ENCODE measurements around the gene CENPH. TPM values are rescaled to one million over a fixed set of nuclear protein-coding genes. Genes with fewer than 3 reads are reported as not detected.

CENPH gene
- total and polyA plus RNA-seq, 2 of the 8 experiments (the other 6 are each of a cell fraction or from before 2014, with no cell fraction given): 69.0 to 82.8 TPM

GRCh38 chr5:69238760-69239251 lies 49.4 kb downstream of the CENPH start:
- peaks cover 7 to 79% of the 10 kb centered on the region in 2 experiments; a peak in 2 of 4 replicates for H3K79me2 ChIP-seq (ENCODE audit: control insufficient read depth in 1 of 2, insufficient read depth in 2 of 2, low read length in 2 of 2)
- no peak overlapping the region for H2BK15ac ChIP-seq (ENCODE audit: low read length)
- peaks cover 2% of the 10 kb centered on the region; the same call in 1 of the 2 replicates for H3K79me1 ChIP-seq (ENCODE audit: low read depth, low read length)
- H3K18ac ChIP-seq (ENCODE audit: extremely low read depth, low read length): no peak overlapping the region
- no peak overlapping the region for H2BK120ac ChIP-seq (replicated peaks; ENCODE audit: low read depth, low read length)
- no peak overlapping the region for H4K8ac ChIP-seq (ENCODE audit: extremely low read depth, insufficient read depth, low read length)
- H3K14ac ChIP-seq (ENCODE audit: insufficient read length): no peak overlapping the region
- no peak overlapping the region for H4K5ac ChIP-seq (ENCODE audit: insufficient read length, low read depth, low read length)
- FAIRE-seq: no peak
- no peak for DNase-seq (ENCODE audit: low read depth in 1 of 2, low spot score in 2 of 2)
- no peak overlapping the region for H4K91ac ChIP-seq (replicated peaks; ENCODE audit: insufficient read length, low read length)
- H3K23ac ChIP-seq (ENCODE audit: insufficient read length): no peak overlapping the region
- no peak overlapping the region for H3K4me2 ChIP-seq (ENCODE audit: insufficient read depth in 1 of 2, low read depth in 2 of 2, low read length in 2 of 2)
- peaks cover 1% of the 10 kb centered on the region; the same call in 1 of the 2 replicates for H3K23me2 ChIP-seq (ENCODE audit: low read depth, low read length)
- peaks cover 0 to 3% (median 0%) of the 10 kb centered on the region in 4 experiments; a peak in 2 of 7 replicates for H3K4me1 ChIP-seq (replicated peaks in 1 of 4; ENCODE audit: control insufficient read depth in 3 of 4, insufficient read depth in 4 of 4, low read length in 3 of 4)
- H3K56ac ChIP-seq (replicated peaks; ENCODE audit: insufficient read length, low read depth, low read length): no peak overlapping the region
- no peak overlapping the region for H3K4ac ChIP-seq (replicated peaks; ENCODE audit: insufficient read length, low read depth, low read length)
- no peak overlapping the region for H3K9ac ChIP-seq (replicated peaks in 1 of 4; ENCODE audit: extremely low read depth in 1 of 4, low read depth in 3 of 4, low read length in 3 of 4)
- H4K20me1 ChIP-seq (replicated peaks in 1 of 2; ENCODE audit: control insufficient read depth in 1 of 2, insufficient read depth in 2 of 2, low read length in 2 of 2): no peaks in the 10 kb centered on the region
- 91% methylated on average over 6 of the region's 6 CpGs; no CpG with 5 or more reads in 1 of the 2 experiments for WGBS, 2 experiments (ENCODE audit: extremely low coverage in 1 of 2, insufficient coverage in 1 of 2, insufficient read length in 1 of 2, insufficient replicate concordance in 2 of 2, low coverage in 1 of 2, low lambda C conversion rate in 2 of 2, missing lambda C conversion rate in 1 of 2)
- no peak overlapping the region for H2AFZ ChIP-seq (ENCODE audit: low read length)
- H2BK20ac ChIP-seq (ENCODE audit: low read length): no peak overlapping the region
- no peak overlapping the region for H3K4me3 ChIP-seq (ENCODE audit: extremely low read depth in 1 of 4, insufficient read depth in 2 of 4, low read depth in 3 of 4, low read length in 4 of 4)
- peaks cover 0 to 27% (median 4%) of the 10 kb centered on the region in 4 experiments; a peak in 4 of 8 replicates for H3K36me3 ChIP-seq (ENCODE audit: control insufficient read depth in 2 of 4, insufficient read depth in 4 of 4, low read length in 3 of 4)
- no peak overlapping the region for H2BK5ac ChIP-seq (ENCODE audit: low read depth, low read length)
- no peak overlapping the region for H3K27ac ChIP-seq (ENCODE audit: low read depth, low read length)
- H2BK12ac ChIP-seq (ENCODE audit: low read depth, low read length): no peak overlapping the region
- no peaks in the 10 kb centered on the region for H3K27me3 ChIP-seq (replicated peaks in 1 of 4; ENCODE audit: control insufficient read depth in 3 of 4, extremely low read depth in 1 of 4, insufficient read depth in 3 of 4, low read length in 3 of 4)
- no peaks in the 10 kb centered on the region for H3K9me3 ChIP-seq (ENCODE audit: insufficient read depth in 2 of 2, low read depth in 1 of 2, low read length in 1 of 2)
- ChIA-PET CTCF (ENCODE audit: partially characterized antibody) (interaction anchor here (1.2 kb wide), 1 partner anchor 129 kb away, joined by 3 read pairs; no protein-coding TSS in a partner anchor), POLR2A (ENCODE audit: partially characterized antibody) (interaction anchor here (1.5 kb wide), 1 partner anchor 12 kb away, joined by 3 read pairs; no protein-coding TSS in a partner anchor)
- H2AK5ac ChIP-seq (ENCODE audit: low read depth, low read length): no peak overlapping the region
- TF ChIP-seq YY1 (IDR thresholded peaks at IDR 0.05; ENCODE audit: low read depth, low read length): no peak
- TF ChIP-seq POU5F1 (IDR thresholded peaks at IDR 0.05; ENCODE audit: low read depth, low read length): no peak
- TF ChIP-seq SIRT6 (IDR thresholded peaks at IDR 0.05; ENCODE audit: low read length): no peak
- no peak for TF ChIP-seq RBBP5 (IDR thresholded peaks at IDR 0.05; ENCODE audit: borderline replicate concordance, low read depth, low read length)
- no peak for TF ChIP-seq SUZ12 (IDR thresholded peaks at IDR 0.05; ENCODE audit: low read length)
- no peak for TF ChIP-seq TAF1 (IDR thresholded peaks at IDR 0.05; ENCODE audit: low read depth, low read length)
- TF ChIP-seq CEBPB (IDR thresholded peaks at IDR 0.05; ENCODE audit: low read depth, low read length): no peak
- TF ChIP-seq SP1 (IDR thresholded peaks at IDR 0.05; ENCODE audit: low read depth, low read length): no peak
- TF ChIP-seq GABPA (IDR thresholded peaks at IDR 0.05; ENCODE audit: borderline replicate concordance, insufficient read depth, low read length): no peak
- no peak for TF ChIP-seq HDAC6 (IDR thresholded peaks at IDR 0.05; ENCODE audit: low read depth, low read length)
- no peak for TF ChIP-seq CREB1 (IDR thresholded peaks at IDR 0.05)
- TF ChIP-seq SAP30 (IDR thresholded peaks at IDR 0.05; ENCODE audit: insufficient read depth, insufficient replicate concordance, low read length): no peak
- TF ChIP-seq TBP (IDR thresholded peaks at IDR 0.05; ENCODE audit: low read depth, low read length): no peak
- no peak for TF ChIP-seq JUN (IDR thresholded peaks at IDR 0.05; ENCODE audit: low read depth, low read length)
- no peak for TF ChIP-seq SIX5 (IDR thresholded peaks at IDR 0.05; ENCODE audit: low read depth, low read length)
- no peak for TF ChIP-seq CBX5 (IDR thresholded peaks at IDR 0.05; ENCODE audit: low read depth, low read length)

Measured in H1 (cell line).